GM19099 (cell line): ENCODE data around the gene OPN3.

Experiments
- POLR2A ChIP-seq: IDR thresholded peaks from 3 replicates; pipeline ENCODE4 v1.6.1; 2011; ENCODE audit warnings: low read depth; ENCODE audit not compliant: insufficient read length; ENCODE audit errors: extremely low read depth

The OPN3 gene

DNA sequence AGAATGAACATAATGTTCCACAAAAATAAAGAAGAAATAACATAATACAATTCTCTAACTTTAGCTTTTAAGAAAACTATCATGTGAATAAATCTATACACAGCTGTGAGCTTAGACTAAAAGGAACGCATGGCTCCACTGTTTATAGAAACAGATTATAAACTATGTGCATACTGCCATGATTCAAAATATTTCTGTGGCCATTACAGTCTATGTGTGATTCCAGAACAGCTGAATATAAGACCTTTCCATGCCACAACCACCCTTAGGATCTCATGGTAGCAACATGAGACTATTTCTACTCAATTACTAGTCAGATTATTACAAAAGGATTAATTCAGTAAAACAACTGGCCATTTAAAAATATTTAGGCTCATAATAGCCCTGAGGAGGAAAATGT, 3.9 kb downstream of the OPN3 start:
- no peak for TF ChIP-seq POLR2A

DNA sequence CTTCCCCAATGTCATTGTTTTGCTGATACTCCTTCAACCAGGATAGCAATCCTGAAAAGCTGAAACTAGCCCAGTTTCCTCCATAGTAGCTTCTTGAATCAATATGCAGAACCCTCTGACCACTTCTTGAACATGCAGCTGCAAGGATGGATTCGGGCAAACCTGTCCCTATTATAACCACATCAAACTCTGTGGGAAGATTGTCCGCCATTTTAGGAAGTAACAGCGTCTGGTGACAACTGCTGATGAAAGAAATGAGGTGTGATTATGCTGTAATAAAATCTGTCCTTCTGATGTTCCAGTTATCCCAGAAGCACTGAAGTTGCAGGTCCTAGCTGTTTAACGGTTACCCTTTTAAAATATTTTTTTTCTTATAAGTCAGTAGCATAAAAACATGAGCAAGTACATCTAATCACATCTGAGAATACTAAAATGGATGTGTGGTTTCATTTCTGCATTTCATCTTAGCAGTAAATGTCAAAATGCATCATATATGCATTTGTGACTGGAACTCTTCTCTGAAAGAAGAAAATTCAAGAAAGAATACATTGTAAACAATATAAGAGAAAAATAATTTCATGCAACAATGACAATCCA, 4.5 kb downstream of the OPN3 start:
- no peak for TF ChIP-seq POLR2A

DNA sequence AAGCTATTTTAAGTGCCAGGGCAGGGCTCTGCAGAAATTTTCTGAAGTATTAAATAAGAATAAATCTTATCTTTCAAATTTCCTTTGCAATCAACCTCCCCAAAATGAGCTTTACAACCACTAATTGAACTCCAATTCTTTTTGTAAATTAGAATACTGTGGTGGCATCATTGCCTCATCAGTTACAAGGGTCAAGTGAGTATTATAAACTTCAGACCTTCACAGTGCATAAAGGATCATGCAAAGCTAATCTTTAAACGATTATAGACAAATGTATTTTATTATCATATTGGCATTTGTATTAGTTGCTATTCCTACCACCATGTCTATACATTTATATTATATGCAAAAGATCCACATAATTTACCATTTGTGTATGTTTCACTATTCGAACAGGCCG, 7.2 kb downstream of the OPN3 start:
- no peak for TF ChIP-seq POLR2A

- TF ChIP-seq POLR2A = no peak
Measured at GRCh38 chr1:241631674-241632073, 8.5 kb downstream of the OPN3 start.

GRCh38 chr1:241630899-241631298, 9.3 kb downstream of the OPN3 start:
- TF ChIP-seq POLR2A = no peak

DNA sequence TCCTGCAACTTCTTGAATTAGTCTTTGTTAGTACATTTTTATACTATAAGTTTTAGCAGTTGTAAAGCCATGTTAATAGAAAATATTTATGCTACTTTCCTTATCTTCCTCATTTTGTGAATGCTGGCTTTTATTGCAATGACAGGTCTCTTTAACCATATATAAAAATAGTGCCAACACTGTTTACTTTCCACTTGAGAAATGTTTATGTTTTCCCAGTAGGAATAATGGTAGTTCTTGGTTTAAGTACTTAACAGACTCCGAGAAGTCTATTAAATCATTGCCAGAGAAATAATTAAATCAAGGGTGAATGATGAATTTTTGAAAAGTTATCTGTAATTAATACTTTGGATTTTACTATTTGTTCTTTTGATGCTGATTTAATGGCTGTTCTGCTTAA, 9.7 kb downstream of the OPN3 start:
- no peak for TF ChIP-seq POLR2A

GRCh38 chr1:241630005-241630404, 10.2 kb downstream of the OPN3 start:
- no peak for TF ChIP-seq POLR2A

- no peak for TF ChIP-seq POLR2A
Measured at GRCh38 chr1:241627453-241628259, 12.5 kb downstream of the OPN3 start.

DNA sequence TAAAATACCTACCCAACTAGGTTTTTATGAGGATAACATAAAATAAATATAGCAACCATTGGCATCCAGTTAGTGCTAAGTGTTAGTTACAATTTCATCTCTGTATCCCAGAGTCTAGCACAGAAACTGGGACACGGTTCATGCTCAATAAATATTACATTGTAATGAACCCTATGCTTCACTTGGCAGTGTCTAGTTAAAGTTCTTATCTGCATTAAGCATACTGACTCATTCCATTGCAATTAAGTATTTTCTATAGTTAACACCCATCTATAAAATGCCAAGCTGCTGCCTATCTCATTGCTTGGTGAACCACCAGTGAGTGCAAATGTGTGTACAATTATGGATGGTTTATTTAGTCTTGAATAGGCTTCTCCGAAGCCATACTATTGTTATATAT, 15.2 kb downstream of the OPN3 start:
- no peak for TF ChIP-seq POLR2A

- no peak for TF ChIP-seq POLR2A
Measured at GRCh38 chr1:241622669-241623068, 17.5 kb downstream of the OPN3 start.

- no peak for TF ChIP-seq POLR2A
Measured at GRCh38 chr1:241617426-241617825, 22.7 kb downstream of the OPN3 start.

DNA sequence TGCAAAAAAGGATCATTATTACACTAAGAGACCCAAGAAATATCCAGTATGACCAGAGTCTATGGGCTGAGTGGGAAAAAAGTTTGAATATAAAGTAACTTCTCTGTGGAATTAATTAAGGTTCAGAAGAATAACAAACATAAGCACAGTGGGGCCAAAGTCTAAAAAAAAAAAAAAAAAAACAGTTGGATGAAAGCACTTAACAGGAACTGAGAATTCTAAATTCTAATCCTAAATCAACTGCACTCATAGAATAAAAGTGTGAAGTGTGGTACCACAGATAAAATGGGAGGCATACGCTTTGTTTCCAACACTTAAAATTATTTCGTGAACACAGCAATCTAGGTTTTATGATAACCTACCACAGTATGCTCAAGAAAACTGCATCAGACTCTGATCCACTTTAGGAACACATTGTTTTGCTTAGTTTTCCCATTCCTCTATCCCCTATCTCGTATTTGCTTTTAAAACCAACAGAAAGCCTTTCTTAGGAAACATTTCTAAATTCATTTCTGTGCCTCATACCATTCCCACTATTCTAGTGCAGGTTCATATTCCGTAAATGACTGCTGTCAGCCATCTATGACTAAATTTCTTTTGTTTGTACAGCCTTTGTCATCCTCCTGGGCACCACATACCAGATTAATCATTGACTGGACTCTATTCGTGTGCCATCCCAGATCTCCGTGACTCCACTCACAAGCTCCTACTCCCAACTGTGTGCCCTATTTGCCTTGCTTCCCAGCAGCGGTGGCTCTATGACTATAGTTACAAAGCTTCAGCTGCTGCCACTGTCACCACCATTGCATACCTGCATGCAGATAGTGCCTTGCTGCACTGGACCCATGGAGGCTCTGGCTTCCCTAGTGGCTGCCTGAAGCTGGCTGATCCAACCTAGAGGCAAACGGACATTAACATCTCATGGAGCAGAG, 24.9 kb downstream of the OPN3 start:
- TF ChIP-seq POLR2A = no peak

DNA sequence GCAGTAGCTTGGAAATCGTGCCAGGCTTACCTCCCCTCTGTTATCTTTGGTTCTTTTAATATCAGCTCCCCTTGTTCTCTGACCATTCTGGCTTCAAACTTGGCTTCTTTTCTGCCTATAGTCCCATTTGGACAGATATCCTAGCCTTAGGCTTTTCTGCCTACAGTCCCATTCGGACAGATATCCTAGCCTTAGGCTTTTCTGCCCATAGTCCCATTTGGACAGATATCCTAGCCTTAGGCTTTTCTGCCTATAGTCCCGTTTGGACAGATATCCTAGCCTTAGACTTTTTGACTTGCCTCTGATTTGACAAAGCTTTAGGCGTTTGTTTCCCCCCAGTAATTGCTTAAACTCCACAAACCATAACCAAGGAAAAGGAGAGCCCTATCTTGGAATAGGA, 25.6 kb downstream of the OPN3 start:
- TF ChIP-seq POLR2A = no peak

DNA sequence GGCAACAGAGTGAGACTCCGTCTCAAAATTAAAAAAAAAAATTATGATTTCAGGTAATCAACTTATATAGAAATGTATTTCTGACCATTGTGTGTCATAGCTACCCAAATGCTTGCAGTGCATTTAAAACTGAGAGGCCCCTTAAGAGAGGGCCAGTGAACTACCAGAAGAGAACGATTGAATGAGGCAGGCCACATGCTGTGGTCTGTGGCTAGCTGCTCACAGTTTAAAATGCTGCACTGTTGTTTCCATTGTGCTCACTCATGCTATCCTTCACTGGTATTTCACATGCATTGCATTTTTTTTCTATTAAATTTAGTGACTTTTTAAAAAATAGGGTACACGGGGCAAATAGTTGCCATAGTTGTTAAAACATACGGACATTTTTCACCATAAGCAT, 26.0 kb downstream of the OPN3 start:
- TF ChIP-seq POLR2A = no peak
